ENCODE measurements around the gene MEN1.

MEN1 gene

GRCh38 chr11:64845129-64845775 is 34.9 kb upstream of the MEN1 start:
- Histone ChIP-seq H3K9me3 (ENCODE audit: control insufficient read depth, insufficient read depth, low read length) (no peaks in the 10 kb centered on the region), H3K27me3 (ENCODE audit: control insufficient read depth, insufficient read depth, low read length) (no peaks in the 10 kb centered on the region), H3K4me1 (ENCODE audit: control insufficient read depth, insufficient read depth, low read length) (peaks cover 7% of the 10 kb centered on the region), H3K27ac (ENCODE audit: low read length) (no peak overlapping the region), H3K36me3 (ENCODE audit: control insufficient read depth, insufficient read depth, low read length) (no peaks in the 10 kb centered on the region; the same call in 1 of the 2 replicates), H3K4me3 (ENCODE audit: low read length) (peak overlapping the region; percentile 93; the same call in 1 of the 2 replicates)
- no CpG with 5 or more reads among the region's 9 CpGs for WGBS (ENCODE audit: insufficient coverage, insufficient read length)
- DNase-seq (ENCODE audit: low read depth, low spot score) = no peak

- no peak for DNase-seq (ENCODE audit: low read depth, low spot score)
- Histone ChIP-seq H3K9me3 (ENCODE audit: control insufficient read depth, insufficient read depth, low read length) (no peaks in the 10 kb centered on the region), H3K4me3 (ENCODE audit: low read length) (peak within 1 kb of the TSS; percentile 93; the same call in 1 of the 2 replicates), H3K4me1 (ENCODE audit: control insufficient read depth, insufficient read depth, low read length) (peaks cover 7% of the 10 kb centered on the region), H3K27ac (ENCODE audit: low read length) (no peak within 1 kb of the TSS), H3K36me3 (ENCODE audit: control insufficient read depth, insufficient read depth, low read length) (peaks cover 2% of the 10 kb centered on the region), H3K27me3 (ENCODE audit: control insufficient read depth, insufficient read depth, low read length) (no peaks in the 10 kb centered on the region)
- WGBS (ENCODE audit: insufficient coverage, insufficient read length) = no CpG with 5 or more reads among the region's 96 CpGs
Measured at GRCh38 chr11:64844330-64845128, 34.2 kb upstream of the MEN1 start, which contains the start of gene CDC42BPG. CDC42BPG (minus strand) TSS chr11:64844653; CDS start chr11:64844569, 84 bp downstream.

GRCh38 chr11:64843686-64844329 is 33.5 kb upstream of the MEN1 start:
- Histone ChIP-seq H3K36me3 (ENCODE audit: control insufficient read depth, insufficient read depth, low read length) (peaks cover 8% of the 10 kb centered on the region), H3K4me1 (ENCODE audit: control insufficient read depth, insufficient read depth, low read length) (peaks cover 7% of the 10 kb centered on the region; the same call in 1 of the 2 replicates), H3K27ac (ENCODE audit: low read length) (no peak overlapping the region), H3K9me3 (ENCODE audit: control insufficient read depth, insufficient read depth, low read length) (no peaks in the 10 kb centered on the region), H3K27me3 (ENCODE audit: control insufficient read depth, insufficient read depth, low read length) (no peaks in the 10 kb centered on the region), H3K4me3 (ENCODE audit: low read length) (peak overlapping the region; percentile 93; the same call in 1 of the 2 replicates)
- no CpG with 5 or more reads among the region's 27 CpGs for WGBS (ENCODE audit: insufficient coverage, insufficient read length)
- DNase-seq (ENCODE audit: low read depth, low spot score) = no peak

- Histone ChIP-seq H3K36me3 (ENCODE audit: control insufficient read depth, insufficient read depth, low read length) (peaks cover 10% of the 10 kb centered on the region), H3K9me3 (ENCODE audit: control insufficient read depth, insufficient read depth, low read length) (no peaks in the 10 kb centered on the region), H3K27ac (ENCODE audit: low read length) (no peak overlapping the region), H3K27me3 (ENCODE audit: control insufficient read depth, insufficient read depth, low read length) (no peaks in the 10 kb centered on the region), H3K4me1 (ENCODE audit: control insufficient read depth, insufficient read depth, low read length) (peaks cover 7% of the 10 kb centered on the region; the same call in 1 of the 2 replicates), H3K4me3 (ENCODE audit: low read length) (no peak overlapping the region)
- WGBS (ENCODE audit: insufficient coverage, insufficient read length) = no CpG with 5 or more reads among the region's 19 CpGs
- no peak for DNase-seq (ENCODE audit: low read depth, low spot score)
Measured at GRCh38 chr11:64842851-64843685, 32.7 kb upstream of the MEN1 start.

GRCh38 chr11:64842366-64842759 is 32.0 kb upstream of the MEN1 start:
- H3K27me3 ChIP-seq (ENCODE audit: control insufficient read depth, insufficient read depth, low read length) = no peaks in the 10 kb centered on the region
- no peak overlapping the region for H3K4me3 ChIP-seq (ENCODE audit: low read length)
- H3K9me3 ChIP-seq (ENCODE audit: control insufficient read depth, insufficient read depth, low read length) = no peaks in the 10 kb centered on the region
- H3K27ac ChIP-seq (ENCODE audit: low read length) = no peak overlapping the region
- peaks cover 15% of the 10 kb centered on the region for H3K36me3 ChIP-seq (ENCODE audit: control insufficient read depth, insufficient read depth, low read length)
- no CpG with 5 or more reads among the region's 6 CpGs for WGBS (ENCODE audit: insufficient coverage, insufficient read length)
- no peak for DNase-seq (ENCODE audit: low read depth, low spot score)
- H3K4me1 ChIP-seq (ENCODE audit: control insufficient read depth, insufficient read depth, low read length) = peaks cover 7% of the 10 kb centered on the region; the same call in 1 of the 2 replicates

GRCh38 chr11:64841592-64842365 is 31.4 kb upstream of the MEN1 start:
- no peaks in the 10 kb centered on the region for H3K27me3 ChIP-seq (ENCODE audit: control insufficient read depth, insufficient read depth, low read length)
- H3K27ac ChIP-seq (ENCODE audit: low read length) = no peak overlapping the region
- no CpG with 5 or more reads among the region's 15 CpGs for WGBS (ENCODE audit: insufficient coverage, insufficient read length)
- H3K36me3 ChIP-seq (ENCODE audit: control insufficient read depth, insufficient read depth, low read length) = peaks cover 15% of the 10 kb centered on the region
- DNase-seq (ENCODE audit: low read depth, low spot score) = no peak
- H3K4me1 ChIP-seq (ENCODE audit: control insufficient read depth, insufficient read depth, low read length) = peaks cover 7% of the 10 kb centered on the region; the same call in 1 of the 2 replicates
- no peaks in the 10 kb centered on the region for H3K9me3 ChIP-seq (ENCODE audit: control insufficient read depth, insufficient read depth, low read length)
- H3K4me3 ChIP-seq (ENCODE audit: low read length) = no peak overlapping the region

- peaks cover 24% of the 10 kb centered on the region for H3K36me3 ChIP-seq (ENCODE audit: control insufficient read depth, insufficient read depth, low read length)
- H3K4me3 ChIP-seq (ENCODE audit: low read length) = no peak overlapping the region
- H3K4me1 ChIP-seq (ENCODE audit: control insufficient read depth, insufficient read depth, low read length) = peaks cover 7% of the 10 kb centered on the region; the same call in 1 of the 2 replicates
- WGBS (ENCODE audit: insufficient coverage, insufficient read length) = no CpG with 5 or more reads among the region's 24 CpGs
- H3K27me3 ChIP-seq (ENCODE audit: control insufficient read depth, insufficient read depth, low read length) = no peaks in the 10 kb centered on the region
- no peak overlapping the region for H3K27ac ChIP-seq (ENCODE audit: low read length)
- no peak for DNase-seq (ENCODE audit: low read depth, low spot score)
- no peaks in the 10 kb centered on the region for H3K9me3 ChIP-seq (ENCODE audit: control insufficient read depth, insufficient read depth, low read length)
Measured at GRCh38 chr11:64839887-64840782, 29.8 kb upstream of the MEN1 start.

GRCh38 chr11:64839335-64839734 is 29.0 kb upstream of the MEN1 start:
- H3K9me3 ChIP-seq (ENCODE audit: control insufficient read depth, insufficient read depth, low read length) = no peaks in the 10 kb centered on the region
- no peak for DNase-seq (ENCODE audit: low read depth, low spot score)
- no peak overlapping the region for H3K4me3 ChIP-seq (ENCODE audit: low read length)
- H3K27ac ChIP-seq (ENCODE audit: low read length) = no peak overlapping the region
- peaks cover 27% of the 10 kb centered on the region for H3K36me3 ChIP-seq (ENCODE audit: control insufficient read depth, insufficient read depth, low read length)
- WGBS (ENCODE audit: insufficient coverage, insufficient read length) = no CpG with 5 or more reads among the region's 13 CpGs
- peaks cover 7% of the 10 kb centered on the region; the same call in 1 of the 2 replicates for H3K4me1 ChIP-seq (ENCODE audit: control insufficient read depth, insufficient read depth, low read length)
- no peaks in the 10 kb centered on the region for H3K27me3 ChIP-seq (ENCODE audit: control insufficient read depth, insufficient read depth, low read length)
